WI38 (cell line): ENCODE data around the gene SURF6.

Experiments
- H3K4me3 ChIP-seq: 2 replicates; pipeline ENCODE4 v1.5.1; 2011; ENCODE audit warnings: low read depth, mild to moderate bottlenecking, control low read depth, low read length
- TF ChIP-seq, protein P1 (sequence below): IDR thresholded peaks from 2 replicates; pipeline ENCODE4 v1.5.1; 2012; ENCODE audit warnings: low read depth, mild to moderate bottlenecking, control low read depth, low read length

The SURF6 gene

DNA sequence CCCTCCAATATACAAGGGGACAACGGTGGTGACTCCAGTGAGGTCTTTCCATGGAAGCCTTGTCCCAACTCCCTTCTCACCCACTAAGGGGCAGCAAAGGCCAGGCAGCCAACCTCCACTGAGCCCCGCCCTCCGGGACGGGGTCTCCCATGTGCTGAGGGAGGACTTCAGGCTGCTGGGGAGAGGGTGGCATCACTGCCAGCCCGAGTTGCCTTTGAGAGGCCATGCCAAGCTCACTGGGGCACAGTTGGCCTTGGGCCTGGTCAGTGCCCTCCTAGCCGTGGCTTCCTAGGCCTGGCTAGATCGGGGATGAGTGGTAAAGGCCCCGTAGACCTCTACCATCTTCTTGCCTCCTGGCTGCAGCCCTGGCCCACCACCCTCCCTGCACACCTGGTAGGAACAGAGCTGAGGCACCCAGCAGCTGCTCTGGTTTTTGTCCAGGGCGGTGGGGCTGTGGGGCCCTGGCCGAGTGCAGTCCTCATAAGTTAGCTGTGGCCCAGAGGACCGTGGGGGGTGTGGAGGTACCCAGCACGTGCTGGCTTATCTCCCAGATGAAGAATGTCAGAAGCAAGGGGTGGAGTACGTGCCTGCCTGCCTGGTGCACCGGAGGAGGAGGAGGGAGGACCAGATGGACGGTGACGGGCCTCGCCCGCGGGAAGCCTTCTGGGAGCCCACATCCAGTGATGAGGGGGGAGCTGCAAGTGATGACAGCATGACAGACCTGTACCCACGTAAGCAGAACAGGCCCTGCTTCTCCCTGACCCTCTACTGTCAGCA is 23.6 kb upstream of the SURF6 start:
- TF ChIP-seq, protein P1, sequence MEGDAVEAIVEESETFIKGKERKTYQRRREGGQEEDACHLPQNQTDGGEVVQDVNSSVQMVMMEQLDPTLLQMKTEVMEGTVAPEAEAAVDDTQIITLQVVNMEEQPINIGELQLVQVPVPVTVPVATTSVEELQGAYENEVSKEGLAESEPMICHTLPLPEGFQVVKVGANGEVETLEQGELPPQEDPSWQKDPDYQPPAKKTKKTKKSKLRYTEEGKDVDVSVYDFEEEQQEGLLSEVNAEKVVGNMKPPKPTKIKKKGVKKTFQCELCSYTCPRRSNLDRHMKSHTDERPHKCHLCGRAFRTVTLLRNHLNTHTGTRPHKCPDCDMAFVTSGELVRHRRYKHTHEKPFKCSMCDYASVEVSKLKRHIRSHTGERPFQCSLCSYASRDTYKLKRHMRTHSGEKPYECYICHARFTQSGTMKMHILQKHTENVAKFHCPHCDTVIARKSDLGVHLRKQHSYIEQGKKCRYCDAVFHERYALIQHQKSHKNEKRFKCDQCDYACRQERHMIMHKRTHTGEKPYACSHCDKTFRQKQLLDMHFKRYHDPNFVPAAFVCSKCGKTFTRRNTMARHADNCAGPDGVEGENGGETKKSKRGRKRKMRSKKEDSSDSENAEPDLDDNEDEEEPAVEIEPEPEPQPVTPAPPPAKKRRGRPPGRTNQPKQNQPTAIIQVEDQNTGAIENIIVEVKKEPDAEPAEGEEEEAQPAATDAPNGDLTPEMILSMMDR: no peak
- no peak overlapping the region for H3K4me3 ChIP-seq

DNA sequence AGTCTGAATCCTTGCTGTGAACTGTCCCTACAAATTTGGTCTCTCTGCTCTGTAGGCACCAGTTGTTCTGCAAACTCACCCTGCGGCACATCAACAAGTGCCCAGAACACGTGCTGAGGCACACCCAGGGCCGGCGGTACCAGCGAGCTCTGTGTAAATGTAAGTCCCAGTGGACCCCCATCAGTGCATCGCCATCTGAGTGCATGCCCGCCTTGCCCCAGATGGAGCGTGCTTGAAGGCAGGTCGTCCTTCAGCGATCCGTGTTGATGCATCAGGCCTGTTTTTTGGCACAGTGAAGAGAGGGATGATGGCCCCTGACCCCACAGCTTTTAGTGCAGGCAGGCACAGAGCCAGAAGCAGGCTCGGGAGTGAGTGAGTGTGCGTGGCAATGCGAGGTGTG is 21.7 kb upstream of the SURF6 start:
- H3K4me3 ChIP-seq: no peak overlapping the region
- TF ChIP-seq, protein P1: no peak

DNA sequence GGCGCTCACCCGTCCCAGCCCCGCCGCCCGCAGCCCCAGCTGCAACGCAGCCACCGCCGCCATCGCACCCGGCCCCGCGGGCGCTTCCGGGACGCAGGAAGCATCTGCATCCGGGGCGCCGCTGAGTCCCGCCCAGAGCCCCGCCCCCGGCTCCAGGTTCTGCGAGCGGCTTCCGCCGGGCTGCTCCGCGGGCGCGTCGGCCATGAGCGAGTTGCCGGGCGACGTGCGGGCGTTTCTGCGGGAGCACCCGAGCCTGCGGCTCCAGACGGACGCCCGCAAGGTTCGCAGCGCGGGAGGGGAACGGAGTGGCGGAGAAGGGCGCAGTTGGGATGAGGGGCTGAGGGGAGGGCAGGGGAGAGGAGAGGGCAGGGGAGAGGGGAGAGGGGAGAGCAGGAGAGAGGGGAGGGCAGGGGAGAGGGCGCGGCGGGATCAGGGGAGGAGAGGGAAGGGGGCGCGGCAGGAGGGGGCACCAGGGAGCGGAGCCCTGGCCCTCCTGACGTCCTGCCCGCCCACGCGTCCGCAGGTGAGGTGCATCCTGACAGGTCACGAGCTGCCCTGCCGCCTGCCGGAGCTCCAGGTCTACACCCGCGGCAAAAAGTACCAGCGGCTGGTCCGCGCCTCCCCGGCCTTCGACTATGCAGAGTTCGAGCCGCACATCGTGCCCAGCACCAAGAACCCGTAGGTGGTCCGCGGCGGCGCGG is 20.6 kb upstream of the SURF6 start, which contains the start of the genes SURF1 and SURF2:
SURF1 (minus strand) TSS at position 97 of the 701 bp plus-strand sequence; CDS start at position 63, 34 bp downstream.
SURF2 (plus strand) TSS at position 160 of the 701 bp plus-strand sequence; CDS start at position 203, 43 bp downstream.
- TF ChIP-seq, protein P1: no peak
- peak within 1 kb of the TSS; percentile 84 for H3K4me3 ChIP-seq

DNA sequence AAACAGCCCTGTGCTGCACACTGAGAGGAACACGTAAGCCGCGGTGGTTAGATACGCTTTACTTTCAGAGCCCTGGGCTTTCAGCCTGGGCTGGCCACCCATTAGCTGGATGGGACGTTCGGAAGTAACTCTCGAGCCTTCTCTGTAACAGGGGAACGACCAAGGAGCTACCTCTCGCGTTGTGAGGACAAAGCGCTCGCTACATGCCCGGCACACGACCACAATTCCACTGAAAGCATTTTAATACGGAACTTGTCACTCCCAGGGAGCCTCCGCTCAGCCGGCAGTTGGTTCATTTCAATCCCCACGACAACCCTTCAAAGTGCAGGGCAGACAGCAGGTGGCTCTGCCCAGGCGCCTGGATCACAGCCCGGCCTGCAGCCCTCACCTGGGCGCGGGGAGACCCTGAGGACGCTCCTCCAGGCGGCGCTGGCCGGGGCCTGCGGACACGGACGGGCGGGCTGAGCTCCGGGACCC is 19.9 kb upstream of the SURF6 start:
- TF ChIP-seq, protein P1: no peak
- peak overlapping the region; percentile 84 for H3K4me3 ChIP-seq

DNA sequence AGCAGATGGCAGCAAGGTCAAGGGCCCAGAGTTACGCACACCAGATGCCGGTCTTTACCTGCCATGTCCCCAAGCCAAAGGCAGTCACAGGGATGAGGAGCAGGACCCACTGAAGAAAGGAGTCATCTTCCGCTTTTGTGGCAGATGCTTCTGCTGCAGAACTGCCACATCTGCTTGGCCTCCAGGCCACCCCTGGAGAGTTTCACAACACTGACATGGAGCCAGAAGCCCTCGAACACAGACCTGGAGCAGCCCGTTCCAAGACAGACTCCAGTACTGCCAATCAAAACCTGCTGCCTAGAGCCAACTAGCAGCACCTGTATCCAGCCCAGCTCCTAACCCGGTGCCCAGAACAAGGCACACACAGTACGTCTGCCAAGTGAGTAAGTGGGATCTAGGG is 18.8 kb upstream of the SURF6 start:
- H3K4me3 ChIP-seq: no peak overlapping the region

DNA sequence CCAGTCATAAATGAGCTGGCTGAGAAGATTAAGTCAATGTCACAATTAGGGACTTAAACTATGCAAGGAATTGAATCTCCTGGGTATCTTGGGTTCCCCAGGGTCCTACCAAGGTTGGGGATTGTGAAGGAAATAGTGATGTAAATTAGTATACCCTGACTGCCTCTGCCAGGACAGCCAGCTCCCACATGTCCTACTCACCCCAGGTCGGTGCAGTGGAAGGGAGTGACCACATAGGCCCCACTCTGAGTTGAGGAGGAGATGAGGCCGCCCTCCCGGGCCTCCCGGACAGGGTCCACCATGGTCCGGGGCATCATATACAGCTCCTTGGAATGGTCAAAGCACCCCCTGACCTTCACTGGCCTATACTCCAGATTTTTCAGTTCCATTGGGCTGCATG is 17.6 kb upstream of the SURF6 start:
- no peak overlapping the region for H3K4me3 ChIP-seq

More for the DNA sequence above, 18.8 kb upstream of the SURF6 start:
- TF ChIP-seq, protein P1: no peak

More for the DNA sequence above, 17.6 kb upstream of the SURF6 start:
- TF ChIP-seq, protein P1: no peak
